ENCODE data around the gene MRPL38.
"Not testable (repeated sequence)": the region's sequence is repeated elsewhere in the genome, so short reads cannot be mapped to it uniquely, and the experiment has no call there.

DNA sequence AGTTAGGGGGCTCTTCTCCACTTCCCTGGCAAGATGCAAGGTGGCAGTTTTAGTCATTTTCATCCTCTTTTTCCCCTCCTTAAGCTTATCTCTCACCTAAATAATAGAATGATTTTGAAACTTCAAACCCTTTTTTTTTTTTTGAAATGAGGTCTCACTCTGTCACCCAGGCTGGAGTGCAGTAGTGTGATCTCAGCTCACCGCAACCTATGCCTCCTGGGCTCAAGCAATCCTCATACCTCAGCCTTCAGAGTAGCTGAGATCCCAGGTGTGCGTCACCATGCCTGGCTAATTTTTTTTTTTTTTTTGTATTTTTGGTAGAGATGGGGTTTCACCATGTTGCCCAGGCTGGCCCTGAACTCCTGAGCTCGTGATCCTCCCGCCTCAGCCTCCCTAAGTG is 39.8 kb downstream of the MRPL38 start:
- TF ChIP-seq, protein P1, sequence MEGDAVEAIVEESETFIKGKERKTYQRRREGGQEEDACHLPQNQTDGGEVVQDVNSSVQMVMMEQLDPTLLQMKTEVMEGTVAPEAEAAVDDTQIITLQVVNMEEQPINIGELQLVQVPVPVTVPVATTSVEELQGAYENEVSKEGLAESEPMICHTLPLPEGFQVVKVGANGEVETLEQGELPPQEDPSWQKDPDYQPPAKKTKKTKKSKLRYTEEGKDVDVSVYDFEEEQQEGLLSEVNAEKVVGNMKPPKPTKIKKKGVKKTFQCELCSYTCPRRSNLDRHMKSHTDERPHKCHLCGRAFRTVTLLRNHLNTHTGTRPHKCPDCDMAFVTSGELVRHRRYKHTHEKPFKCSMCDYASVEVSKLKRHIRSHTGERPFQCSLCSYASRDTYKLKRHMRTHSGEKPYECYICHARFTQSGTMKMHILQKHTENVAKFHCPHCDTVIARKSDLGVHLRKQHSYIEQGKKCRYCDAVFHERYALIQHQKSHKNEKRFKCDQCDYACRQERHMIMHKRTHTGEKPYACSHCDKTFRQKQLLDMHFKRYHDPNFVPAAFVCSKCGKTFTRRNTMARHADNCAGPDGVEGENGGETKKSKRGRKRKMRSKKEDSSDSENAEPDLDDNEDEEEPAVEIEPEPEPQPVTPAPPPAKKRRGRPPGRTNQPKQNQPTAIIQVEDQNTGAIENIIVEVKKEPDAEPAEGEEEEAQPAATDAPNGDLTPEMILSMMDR (conservative IDR thresholded peaks at IDR 0.05; ENCODE audit: low read length) = not testable (repeated sequence)
- TF ChIP-seq EZH2phosphoT487 (IDR thresholded peaks at IDR 0.05; ENCODE audit: borderline replicate concordance, low read depth, low read length) = not testable (repeated sequence)
